Stimulated activated CD8-positive, alpha-beta memory T cell treated with anti-CD3 and anti-CD28 coated beads, Interleukin-4, amount 100 ng/mL, for 1 hour (primary cell): ENCODE data around the gene FOXP2.

Experiments used
- DNase-seq, 2 donors: peaks; one replicate each; pipeline ENCODE4 v3.0.0-alpha.2; 2020; ENCODE audit warnings: low read depth in 2 of 2, low spot score in 1 of 2

Gene FOXP2

GRCh38 chr7:114708646-114709045, 294.0 kb downstream of the FOXP2 start:
- no peak for DNase-seq

DNA sequence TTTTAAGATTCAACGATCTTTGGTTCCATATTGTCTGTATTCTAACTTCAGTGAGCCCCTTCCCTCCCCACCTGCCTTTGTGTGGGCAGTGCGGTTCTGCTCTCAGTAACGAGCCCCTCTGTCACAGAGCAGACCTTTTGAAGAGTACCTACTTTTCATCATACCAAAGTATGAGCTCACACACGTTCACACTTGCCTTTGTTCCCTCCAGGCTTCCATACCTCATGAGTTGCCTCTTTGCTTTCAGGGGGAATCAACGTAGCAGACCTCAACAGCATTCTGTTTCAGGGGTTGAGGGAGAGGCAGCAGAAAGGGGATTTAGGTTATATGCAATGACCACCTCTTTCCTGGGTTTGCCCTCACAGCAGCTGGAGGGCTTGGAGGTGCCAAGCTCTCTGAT, 295.9 kb downstream of the FOXP2 start:
- DNase-seq: no peak

DNA sequence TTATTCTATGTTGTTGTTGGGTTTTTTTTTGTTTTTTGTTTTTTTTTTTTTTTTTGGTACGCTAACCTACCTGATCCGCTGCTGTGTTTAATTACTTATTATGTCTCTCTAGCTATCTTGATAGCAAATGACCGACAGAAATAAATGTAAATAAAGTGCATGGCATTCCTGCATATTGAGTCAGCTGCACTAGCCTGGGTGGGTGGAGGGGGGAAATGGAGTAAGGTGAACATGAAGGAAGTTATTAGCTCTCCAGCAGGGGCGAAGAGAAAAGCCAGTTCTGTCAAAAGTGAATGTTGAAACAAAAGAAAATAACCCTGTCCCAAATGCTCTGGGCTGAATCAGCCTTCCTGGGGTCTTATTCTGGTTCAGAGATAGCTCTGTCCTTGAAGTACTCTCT, 296.6 kb downstream of the FOXP2 start:
- DNase-seq: no peak

DNA sequence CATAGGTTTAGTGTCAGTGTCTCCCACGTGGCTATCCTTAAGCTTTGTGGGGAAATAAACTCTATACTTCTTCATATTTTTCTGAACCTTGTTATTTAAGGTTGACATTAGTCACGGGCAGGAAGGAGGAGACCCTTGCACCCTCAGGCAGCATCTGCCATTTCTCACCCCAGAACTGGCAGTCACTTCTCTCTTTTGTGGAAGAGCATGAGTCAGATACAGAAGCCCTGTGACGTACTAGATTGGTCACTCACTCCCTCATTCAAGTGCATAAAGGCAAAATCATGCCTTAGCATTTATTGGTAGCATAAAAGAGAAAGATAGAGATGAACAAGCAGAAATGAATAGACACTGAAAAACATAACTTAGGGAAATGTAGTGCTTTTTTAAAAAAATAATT, 301.3 kb downstream of the FOXP2 start:
- DNase-seq: no peak

- no peak for DNase-seq
These were observed 304.2 kb downstream of the FOXP2 start for GRCh38 chr7:114718861-114719260.

DNA sequence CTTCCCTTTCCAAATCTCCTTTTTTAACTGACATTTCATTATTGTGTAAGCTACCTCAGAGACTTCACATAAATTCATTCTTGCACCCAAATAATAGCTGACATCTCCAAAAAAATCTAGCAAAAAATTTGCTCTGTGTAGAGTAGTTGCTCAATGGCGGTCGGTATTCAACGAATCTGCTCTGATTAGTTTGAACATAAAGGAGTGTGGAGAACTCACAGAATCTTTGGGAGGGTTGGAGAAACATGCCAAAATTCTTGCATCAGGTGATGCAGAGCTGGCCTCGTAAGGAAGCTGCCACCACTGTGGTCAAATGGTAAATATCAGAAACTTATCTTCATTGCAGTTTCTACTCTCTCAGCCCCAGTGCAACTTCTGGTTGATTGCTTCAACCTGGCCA, 306.1 kb downstream of the FOXP2 start:
- no peak for DNase-seq

- no peak for DNase-seq
These were observed 307.9 kb downstream of the FOXP2 start for GRCh38 chr7:114722562-114722961.

DNA sequence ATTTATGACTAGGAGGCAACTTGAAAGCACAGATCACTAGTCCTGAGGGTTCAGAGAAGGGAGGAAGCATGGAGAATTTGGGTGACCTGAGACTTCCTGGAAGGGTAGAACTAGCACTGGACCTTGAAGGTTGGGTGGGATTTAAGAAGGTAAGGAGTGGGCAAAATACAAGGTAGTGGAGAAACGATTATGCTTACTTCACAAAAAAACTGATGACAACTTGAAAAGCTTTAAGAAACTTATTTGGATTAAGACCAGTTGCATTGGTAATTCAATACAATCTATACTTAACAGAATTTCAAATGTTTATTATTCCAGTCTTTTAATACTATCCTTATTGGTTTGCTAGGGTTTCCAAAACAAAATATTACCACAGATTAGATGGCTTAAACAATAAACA, 308.7 kb downstream of the FOXP2 start:
- no peak for DNase-seq

DNA sequence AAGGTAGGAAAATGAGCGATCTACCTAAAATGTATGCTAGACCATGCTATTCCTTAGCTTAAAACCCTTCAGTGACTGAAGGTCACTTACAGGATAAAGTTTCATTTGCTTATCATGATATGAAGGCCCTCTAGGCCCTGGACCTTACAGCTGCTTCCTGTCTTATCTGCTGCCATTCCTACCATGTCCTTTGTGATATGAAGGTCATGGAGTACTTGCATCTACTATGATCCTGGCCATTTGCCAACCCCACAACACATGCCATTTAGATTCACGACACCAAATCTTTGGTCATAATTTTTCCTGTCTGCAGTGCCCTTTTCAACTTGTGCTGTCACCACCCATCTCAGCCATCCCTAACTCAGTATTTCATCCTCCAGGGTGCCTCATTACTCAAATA, 325.5 kb downstream of the FOXP2 start:
- no peak for DNase-seq

GRCh38 chr7:114740941-114741340, 326.3 kb downstream of the FOXP2 start:
- no peak for DNase-seq

DNA sequence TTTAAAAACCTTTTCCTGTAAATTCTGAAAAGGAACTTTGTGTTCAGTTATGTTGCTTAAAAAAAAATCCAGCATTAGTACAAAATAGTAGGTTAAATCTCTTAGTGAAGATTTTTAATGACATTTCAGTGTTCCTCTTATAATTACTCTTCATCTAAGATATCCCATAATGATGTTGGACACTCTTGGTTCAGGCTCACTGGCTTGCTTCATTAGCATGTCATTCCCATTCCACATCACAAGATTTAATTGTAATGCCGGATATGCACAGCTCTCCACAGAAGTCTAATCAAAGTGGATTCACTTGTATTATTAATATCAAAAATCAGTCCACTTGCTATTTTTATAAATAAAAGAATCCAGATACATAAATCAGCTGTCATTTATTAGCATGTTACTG, 327.3 kb downstream of the FOXP2 start:
- no peak for DNase-seq
